NCI-H128 (cell line): ENCODE results near the gene ADAM12.
"Not testable (repeated sequence)": the region's sequence is repeated elsewhere in the genome, so short reads cannot be mapped to it uniquely, and the experiment has no call there.

Experiments
- DNase-seq: peaks from one replicate; lab custom pipeline; 2025; ENCODE audit not compliant: unreplicated experiment; lab: John Stamatoyannopoulos, UW

Gene ADAM12

DNA sequence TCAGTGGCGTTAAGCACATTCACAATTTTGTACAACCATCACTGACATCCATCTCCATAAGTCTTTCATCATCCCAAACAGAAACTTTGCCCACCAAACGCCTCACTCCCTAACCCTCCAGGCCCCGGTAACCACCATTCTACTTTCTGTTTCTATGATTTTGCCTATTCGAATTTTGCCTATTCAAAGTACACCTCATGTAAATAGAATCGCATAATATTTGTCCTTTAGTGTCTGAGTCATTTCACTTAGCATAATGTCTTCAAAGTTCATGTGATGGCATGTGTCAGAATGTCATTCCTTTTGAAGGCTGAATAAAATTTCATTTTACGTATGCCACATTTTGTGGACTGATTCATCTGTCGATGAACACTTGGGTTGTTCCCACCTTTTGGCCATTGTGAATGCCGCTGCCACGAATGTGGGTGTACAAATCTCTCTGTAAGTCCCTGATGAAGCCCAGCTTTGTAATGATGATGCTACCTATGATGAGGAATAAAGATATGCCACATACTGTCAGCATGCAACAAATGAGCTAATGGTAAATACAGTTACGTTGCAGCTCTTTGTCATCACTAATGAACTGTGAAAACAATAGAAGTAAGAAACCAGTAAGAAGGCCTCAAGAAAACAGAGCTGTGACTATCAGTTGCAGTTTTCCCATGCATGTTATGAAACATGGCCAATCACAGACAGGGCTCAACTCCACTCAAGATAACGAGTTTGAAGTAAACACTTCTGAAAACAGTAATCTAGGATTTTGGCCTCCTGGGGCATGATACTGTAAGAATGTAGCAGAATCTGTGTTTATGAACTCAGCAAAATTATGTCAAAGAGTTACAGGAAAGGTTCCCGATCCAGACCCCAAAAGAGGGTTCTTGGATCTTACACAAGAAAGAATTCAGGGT, 120.0 kb downstream of the ADAM12 start:
- DNase-seq: no peak

DNA sequence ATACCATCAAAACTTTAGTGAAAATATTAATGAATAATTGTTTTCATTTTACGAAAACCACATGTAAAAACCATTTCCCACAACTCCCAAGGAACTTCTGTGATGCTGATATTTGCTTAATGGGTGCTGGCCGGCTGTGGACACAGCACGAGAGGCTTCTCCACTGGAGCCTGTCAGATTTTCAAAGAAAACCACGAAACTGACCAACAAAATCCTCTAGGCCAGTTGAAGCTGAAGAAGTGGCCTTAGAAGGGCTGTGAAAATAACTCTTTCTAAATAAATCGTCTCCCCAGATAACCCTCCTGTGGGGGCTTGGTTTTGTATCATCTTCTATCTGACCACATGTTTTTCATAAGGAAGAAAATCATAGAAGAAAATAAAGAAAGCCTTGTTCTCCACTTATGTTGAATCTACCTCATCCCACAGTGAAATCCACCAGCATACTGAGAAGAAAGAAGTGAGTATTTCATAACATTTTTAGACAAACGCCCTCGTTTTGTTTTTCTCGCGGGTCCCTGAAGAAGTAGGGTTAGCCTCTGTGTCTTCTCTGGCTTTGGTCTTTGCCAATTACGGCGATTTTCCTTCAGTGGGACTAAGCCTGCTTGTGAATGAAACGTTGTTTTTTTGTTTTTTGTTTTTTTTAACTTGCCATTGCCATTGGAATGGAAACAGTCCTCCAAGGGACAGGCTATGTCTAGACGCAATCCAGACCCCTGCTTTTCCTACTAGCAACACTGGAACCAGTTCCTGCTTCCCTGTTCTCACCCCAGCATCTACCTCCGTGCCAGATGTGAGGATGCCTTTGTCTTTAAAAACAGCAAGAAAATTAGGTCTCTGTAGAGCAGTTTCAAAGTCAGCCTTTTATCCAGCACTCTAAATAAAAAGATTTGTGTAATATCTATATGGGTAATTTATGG, 123.9 kb downstream of the ADAM12 start:
- no peak for DNase-seq

- no peak for DNase-seq
These were observed 125.1 kb downstream of the ADAM12 start for GRCh38 chr10:126263006-126263676.

GRCh38 chr10:126262233-126262838, 125.9 kb downstream of the ADAM12 start:
- no peak for DNase-seq

- no peak for DNase-seq
These were observed 128.4 kb downstream of the ADAM12 start for GRCh38 chr10:126259760-126260479.

DNA sequence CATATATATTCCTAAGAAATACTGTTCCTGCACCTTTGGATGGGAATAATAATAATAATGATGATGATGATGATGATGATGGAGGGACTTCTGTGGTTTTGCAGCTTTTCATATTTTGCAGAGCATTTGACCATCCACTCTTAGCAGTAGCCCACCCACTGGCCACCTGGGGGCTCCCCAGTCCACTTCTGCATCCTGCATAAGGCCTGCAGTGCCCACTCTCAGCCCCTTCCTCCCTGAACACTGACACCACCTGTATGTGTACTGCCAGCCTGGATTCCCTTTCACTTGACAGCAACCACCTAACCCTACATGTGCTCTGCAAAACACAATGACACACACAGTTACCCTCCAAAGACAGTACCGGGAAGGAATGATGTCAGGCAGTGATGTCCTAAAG, 131.4 kb downstream of the ADAM12 start:
- no peak for DNase-seq

DNA sequence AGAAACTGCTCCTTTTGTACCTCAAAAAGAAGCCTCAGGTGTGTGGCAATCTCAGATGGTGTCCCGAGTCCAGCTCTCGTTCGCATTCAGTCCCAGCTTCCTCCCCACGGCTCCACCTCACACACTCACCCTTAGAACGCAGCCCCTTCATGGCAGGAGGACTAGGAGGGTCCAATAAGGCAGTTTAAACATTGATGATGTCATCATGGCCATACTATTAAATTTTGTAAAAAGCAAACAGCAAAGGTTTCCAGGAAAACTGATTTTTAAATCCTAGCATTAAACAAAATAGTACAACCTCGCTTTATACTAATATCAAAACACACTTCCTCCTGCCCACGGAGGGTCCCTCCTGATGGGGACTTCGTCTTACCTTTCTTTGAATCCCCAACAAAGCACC, 133.0 kb downstream of the ADAM12 start:
- DNase-seq: no peak

DNA sequence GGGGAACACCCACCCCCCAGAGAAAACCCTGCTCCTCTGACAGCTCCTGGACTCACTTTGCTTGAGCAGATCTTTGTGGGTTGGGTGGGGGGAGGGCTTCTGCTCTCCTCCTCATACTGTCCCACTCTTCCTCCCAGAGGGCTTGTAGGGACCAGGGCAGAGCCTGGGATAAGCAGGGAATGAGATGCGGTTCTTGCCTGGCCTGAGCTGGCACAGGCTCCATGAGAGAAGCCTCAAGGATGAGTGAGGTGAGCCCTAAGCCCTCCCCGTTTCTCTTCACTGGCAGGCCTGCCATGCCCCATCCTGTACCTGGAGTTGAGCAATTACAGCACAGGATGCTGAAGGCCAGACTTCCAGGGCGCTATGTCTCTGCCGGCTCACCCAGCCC, 134.7 kb downstream of the ADAM12 start:
- no peak for DNase-seq

DNA sequence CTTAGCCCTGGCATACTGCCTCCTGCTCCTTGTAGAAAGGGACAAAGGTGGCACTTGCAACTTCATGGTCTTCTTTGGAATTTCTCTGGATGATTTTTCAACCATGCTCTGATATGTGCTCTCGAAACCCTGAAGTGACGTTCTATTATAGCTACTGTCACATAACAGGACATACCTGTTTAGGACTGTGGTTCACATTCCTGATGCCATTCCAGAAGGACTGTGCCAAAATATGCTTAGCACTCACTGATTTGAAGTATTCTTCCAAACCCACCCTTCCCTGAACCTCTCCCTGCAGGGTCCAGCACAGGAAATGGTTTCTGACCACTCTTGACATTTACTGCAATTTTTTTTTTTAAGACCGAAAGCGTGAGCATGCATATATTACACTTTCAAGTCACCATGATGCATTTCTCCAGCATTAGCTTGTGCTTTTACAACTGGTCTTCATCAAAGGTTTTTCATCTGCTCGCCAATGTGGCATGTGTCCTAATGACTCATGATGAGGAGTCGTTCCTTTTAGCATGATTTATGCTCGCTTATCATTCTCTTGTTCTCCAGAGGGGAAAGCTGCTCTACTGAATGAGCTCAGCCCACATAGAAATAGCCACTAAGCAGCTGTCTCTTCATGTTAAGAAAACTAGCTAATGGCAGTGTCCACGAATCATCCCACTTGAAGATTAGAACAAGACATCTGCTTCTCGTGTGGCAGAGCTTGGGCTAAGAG, 135.2 kb downstream of the ADAM12 start:
- DNase-seq: no peak

- no peak for DNase-seq
These were observed 136.4 kb downstream of the ADAM12 start for GRCh38 chr10:126251778-126252407.

DNA sequence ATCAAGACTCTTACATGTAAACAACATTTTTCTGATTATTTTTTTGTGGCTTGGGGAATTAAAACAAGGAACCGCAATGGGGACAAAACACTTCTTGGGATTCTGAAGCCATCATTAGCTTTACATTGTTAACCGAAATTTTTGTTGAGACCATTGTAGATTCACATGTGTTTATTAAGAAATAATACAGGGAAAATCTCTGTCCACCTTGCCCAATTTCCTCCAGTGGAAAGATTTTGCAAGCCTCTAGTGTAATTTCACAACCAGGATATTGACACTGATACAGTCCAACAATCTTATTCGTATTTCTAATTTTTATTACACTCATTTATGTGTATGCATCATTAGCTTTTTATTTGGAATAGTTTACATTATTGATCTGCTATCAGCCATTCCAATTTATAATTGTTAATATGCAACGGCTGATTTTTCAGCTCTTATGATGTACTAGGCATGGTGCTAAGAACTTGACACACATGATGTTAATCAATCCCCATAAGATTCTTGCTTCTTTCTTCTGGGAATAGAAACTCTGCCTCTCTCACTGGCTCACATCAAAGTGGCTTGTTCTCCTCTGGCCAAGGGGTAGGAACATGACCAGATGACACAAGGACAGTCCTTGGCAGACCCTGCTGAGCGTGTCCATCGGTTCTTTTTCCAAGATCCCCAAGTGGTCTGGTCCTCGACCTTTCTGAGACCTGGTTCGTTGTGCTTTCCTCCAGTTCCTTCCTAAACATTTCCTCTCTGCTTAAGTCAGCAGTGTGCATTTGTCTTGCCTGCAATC, 137.6 kb downstream of the ADAM12 start:
- no peak for DNase-seq

- no peak for DNase-seq
These were observed 138.2 kb downstream of the ADAM12 start for GRCh38 chr10:126250045-126250444.

GRCh38 chr10:126247446-126247975, 140.8 kb downstream of the ADAM12 start:
- DNase-seq: no peak

DNA sequence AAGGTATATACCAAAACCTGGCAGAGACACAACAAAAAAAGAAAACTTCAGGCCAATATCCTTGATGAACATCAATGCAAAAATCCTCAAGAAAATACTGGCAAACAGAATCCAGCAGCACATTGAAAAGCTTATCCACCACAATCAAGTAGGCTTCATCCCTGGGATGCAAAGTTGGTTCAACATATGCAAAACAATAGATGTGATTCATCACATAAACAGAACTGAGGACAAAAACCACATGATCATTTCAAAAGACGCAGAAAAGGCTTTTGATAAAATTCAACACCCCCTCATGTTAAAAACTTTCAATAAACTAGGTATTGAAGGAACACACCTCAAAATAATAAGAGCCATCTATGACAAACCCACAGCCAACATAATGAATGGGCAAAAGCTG, 141.9 kb downstream of the ADAM12 start:
- not testable (repeated sequence) for DNase-seq

DNA sequence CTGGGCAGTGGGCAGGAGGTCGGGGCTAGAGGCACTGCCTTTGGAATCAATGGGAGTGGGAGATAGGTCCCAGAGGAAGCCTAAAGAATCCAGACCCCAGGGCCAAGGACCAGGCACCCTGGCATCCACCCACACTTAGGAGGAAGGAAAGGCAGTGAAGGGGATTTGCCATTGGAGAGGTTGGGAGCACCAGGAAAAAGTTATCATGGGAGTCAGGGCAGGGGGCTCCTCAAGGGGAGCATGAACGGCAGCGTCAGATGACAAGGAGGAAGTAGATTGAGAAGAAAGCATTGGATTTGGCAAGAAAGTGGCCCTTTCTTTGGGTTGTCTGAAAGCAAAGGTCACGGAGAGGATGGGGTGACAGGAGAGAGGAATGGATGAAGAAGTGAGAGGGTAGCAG, 142.8 kb downstream of the ADAM12 start:
- no peak for DNase-seq

DNA sequence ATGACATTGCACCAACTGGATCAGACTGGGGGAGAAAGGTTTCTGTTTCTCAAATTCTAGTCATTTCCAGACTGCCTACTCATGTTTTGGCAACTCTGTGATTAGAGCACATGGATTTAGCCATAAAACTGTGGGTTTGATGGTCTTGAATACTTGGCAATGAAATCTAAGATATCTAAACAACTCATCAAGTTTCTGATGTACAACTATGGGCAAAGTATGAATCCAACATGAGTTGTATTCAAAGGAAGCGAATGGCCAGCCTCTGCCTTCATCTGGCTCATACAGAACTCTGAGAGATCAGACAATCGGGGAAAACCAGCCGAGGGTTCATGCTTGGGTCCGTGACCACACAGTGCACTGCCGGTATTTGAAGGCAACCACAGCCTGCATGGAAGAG, 144.3 kb downstream of the ADAM12 start:
- DNase-seq: no peak

- no peak for DNase-seq
These were observed 145.0 kb downstream of the ADAM12 start for GRCh38 chr10:126243306-126243705.
